SK-MEL-5 (cell line): ENCODE measurements around the gene THAP5. TPM values are rescaled to one million over a fixed set of nuclear protein-coding genes. Genes with fewer than 3 reads are reported as not detected.

Experiments
- DNase-seq: peaks from one replicate; pipeline ENCODE4 v3.0.0-alpha.2; 2016; ENCODE audit warnings: low read depth, low spot score
- in situ Hi-C: cut with HindIII; loops from 2 replicates; pipeline ENCODE4 v1.10.0; 2016; ENCODE audit warnings: low sequenced_read_pairs, high pct_unique_total_duplicates, low pct_unique_long_range_greater_than_20kb
- total RNA-seq: library from RNA; depleted of rRNA; stranded (reverse); fragments of >200 nt; shearing (Covaris generic); gene quantifications from 2 replicates; pipeline ENCODE4 v1.2.3, GENCODE V29; 2014

Gene THAP5
- total RNA-seq, 1 experiment from 2014 or later, result 52.7 TPM

DNA sequence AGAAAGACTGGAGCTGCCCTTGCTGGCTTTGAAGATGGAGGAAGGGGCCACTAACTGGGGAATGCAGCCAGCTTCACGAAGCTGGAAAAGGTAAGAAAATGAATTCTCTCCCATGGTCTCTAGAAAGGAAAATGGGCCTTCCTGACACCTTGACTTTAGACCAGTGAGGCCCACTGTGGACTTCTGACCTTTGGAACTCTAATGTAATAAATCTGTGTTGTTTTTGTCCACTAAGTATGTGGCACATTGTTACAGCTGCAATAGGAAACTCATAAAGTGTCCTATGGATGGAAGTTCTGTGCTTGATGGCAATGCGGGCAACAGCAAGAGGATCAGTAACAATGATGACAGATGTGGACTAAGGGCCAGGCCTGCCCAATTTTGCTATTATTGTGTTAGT, 21.1 kb upstream of the THAP5 start:
- in situ Hi-C loops, result no loop called here
- DNase-seq, result no peak

DNA sequence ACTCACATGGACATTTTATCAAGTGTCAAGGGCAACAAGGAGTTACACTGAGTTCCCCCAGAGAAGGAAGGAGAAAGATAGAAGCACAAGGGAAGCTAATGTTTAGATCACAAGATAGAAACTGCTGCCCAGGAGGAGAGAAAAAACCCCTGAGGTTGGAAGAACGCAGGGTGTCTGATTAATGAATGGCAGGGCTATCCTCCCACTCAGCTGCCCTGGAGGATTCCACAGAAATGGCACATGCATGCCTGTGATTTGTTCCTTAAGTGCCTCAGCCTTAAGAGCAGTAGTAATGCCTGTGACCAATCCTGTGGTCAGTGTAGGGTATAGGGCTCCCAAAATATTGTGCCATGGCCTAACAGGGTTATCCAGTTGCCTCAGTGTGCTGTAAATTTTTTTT, 20.4 kb upstream of the THAP5 start:
- in situ Hi-C loops, result no loop called here
- peak; percentile 94 for DNase-seq

DNA sequence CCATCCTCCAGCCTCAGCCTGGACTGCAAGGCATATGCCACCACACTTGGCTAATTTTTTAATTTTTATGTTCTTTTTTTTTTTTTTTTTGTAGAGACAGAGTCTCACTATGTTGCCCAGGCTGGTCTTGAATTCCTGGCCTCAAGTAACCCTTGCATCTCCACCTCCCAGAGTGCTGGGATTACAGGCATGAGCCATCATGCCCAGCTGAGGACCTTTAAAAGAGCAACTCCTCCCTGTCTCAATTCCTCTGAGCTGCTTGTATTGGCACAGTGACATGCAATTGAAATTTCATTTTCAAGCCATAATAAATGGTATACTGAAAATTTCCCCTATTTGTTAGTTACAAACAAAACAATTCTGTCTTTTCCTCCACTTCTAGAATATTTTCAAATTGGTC, 19.7 kb upstream of the THAP5 start:
- DNase-seq, result peak; percentile 24
- in situ Hi-C loops, result no loop called here

DNA sequence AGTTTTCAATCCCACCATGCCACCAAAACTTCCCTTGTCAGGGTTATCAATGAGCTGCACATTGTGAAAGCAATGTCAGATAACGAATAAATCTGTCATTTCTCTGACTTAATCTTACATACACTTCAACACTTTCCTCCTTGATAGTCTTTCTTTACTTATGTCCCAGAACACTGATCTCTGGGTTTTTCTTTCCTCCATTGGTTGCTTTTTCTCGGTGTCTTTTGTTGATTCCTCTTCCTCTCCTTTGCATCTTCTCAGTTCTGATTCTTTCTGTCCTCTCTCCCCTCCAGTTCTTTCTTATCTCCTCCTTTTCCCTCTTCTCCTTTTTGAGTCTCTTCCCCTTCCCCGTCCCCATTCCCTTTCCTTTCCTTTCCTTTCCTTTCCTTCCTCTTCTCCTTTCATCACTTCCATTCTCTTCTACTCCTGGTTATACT, 16.8 kb upstream of the THAP5 start:
- no peak for DNase-seq
- in situ Hi-C loops, result no loop called here

DNA sequence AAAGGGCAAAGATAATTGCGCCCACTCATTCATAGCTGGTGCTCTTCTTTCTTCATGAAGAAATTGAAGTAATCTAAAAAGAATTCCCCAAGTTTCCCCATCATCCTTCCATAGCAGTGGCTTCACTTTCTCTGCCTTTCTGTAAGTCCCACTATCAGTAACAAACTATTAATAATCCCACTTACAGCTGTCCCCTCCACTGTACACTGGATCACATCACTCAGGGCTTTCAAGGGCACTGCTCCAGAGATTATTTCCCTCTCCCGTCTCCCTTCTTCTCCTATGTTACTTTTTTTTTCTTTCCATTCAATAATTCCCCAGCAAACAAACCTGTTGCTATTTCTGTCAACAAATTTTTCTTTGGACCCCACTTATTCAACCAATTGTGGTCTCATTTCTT, 16.3 kb upstream of the THAP5 start:
- no peak for DNase-seq
- in situ Hi-C loops, result no loop called here

DNA sequence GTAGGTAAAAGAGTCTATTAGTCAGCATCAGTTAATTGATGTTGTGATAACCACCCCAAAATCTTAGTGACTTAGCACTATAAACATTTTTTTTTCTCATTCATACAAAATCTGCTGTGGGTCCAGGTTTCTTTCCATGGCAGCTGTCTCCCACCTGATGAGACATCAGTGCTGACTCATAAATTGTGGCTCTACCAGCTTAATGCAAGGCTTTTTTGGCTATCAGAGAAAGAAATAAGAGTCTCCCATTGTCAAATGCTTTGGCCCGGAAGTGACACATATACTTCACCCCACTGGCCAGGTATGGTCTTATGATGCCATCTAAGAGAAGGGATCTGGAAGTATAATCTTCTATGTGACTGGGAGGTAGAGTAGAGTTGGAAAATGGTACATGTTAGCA, 14.7 kb upstream of the THAP5 start:
- in situ Hi-C loops, result no loop called here
- DNase-seq, result no peak

DNA sequence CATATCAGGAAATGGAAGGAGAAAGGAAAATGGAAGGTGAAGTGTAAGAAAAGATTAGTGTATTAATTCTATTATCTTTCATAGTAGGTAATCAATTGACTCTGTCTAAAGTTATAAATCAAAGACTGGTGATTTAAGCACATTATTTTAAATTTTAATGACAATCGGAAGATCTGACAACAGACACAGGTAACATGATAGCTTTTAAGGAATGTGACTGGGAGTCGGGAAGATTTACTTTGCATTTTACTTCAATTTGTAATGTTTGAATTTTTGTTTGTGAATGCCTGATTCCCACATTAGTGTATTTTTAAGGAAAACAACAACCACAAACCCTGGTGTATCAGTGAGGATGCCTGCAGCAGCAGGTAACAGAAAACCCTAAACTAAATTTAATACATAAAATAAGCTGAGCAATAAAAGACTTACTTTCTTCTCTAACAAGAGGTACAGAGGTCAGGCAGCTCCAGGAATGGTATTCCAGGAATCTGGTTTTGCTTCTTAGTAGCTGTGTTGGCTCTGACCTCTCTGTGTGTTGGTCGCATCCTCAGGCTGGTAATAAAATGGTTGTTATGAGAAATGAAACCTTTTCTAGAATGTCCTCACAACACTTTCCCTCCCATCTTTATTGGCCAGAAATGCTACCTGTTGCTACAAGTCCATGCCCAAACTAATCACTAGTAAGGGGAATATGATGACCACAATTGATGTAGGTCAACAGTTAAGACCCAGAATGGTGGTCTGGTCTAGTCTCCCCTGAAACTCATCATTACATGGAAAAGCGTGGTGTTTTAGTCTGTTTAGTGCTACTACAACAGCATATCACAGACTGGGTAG, 12.4 kb upstream of the THAP5 start:
- in situ Hi-C loops, result no loop called here
- DNase-seq, result no peak

DNA sequence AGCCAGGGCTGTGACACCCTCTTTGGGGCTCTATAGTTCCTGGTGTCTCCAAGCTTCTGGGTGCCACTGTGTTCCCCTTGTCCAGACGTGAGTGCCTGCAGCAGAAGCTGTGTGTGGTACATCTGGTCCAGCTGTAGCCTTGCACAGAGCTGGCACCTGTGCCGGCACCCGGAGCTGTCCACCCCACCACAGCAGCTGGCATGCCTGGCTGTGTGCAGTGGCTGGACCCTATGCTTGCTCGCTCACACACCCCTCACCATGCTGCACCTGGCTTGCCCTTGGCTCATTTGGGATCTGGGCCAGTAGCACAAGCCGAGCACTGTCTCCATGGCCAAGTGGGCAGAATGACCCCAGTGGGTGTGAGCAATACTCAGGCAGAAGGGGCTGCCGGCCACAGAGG, 10.8 kb upstream of the THAP5 start:
- in situ Hi-C loops, result no loop called here
- no peak for DNase-seq

DNA sequence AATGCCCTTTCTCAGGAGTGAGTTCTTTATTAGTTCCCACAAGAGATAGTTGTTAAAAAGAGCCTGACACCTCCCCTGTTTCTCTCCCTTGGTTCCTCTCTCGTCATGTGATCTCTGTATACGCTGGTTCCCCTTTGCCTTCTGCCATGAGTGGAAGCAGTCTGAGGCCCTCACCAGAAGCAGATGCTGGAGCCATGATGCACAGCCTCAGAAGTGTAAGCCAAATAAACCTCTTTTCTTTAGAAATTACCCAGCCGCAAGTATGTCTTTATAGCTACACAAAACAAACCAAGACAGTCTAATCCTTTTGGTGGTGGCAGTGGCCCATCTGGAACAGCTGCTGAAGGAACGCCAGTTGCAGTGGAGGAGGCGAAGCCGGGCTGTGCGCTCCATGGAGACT, 9.4 kb upstream of the THAP5 start:
- DNase-seq, result no peak
- in situ Hi-C loops, result no loop called here

DNA sequence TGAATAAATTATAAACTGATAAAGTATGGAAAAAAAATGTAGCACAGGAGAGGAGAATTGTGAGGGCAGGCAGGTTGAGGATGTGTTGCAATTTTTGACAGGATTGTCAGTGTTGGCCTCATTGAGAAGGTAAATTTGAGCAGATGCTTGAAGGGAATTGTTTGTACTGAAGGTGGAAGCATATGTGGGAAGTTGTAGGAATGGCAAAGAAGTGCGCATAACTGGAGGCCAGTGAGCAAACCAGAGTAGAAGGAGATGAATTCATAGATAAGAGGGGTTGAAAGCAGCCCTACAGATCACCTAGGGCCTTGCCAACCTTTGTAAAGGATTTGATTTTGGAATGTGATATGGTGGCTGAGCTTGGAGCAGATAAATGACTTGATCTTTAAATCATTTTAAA, 6.6 kb upstream of the THAP5 start:
- in situ Hi-C loops, result no loop called here
- DNase-seq, result no peak

DNA sequence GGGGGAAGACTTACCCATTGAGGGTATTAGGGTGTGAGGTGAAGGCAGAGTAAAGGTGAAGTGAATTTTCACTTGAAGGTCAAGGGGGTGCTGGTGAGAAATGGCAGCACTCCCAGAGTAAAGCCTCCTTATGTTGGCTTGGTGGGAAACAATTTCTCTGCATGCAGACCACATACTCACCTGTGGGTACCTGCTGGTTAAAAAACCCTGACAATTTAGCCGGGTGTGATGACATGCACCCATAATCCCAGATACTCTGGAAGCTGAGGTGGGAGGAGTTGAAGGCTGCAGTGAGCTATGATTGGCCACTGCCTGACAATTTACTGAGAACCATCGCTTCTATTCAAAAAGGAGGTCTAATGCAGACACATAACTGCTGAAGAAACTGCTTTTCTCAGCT, 5.7 kb upstream of the THAP5 start:
- no peak for DNase-seq
- in situ Hi-C loops, result no loop called here

DNA sequence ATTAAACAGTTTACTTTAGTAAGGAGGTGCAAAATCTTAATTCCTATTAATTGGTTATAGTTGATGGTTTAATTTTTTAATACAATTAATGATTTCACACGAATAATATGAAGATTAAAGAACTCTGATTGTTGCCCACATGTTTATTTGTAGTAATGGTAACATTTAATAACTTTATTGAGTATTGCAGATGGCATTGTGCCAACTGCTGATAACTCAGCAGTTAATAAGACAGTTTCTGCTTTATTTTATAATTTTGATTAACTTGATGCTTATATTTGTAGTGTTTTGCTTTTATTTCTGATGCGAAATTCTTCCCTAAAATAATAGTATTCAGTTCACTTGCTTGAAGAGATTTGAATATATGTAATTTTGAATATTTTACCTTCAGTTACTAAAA, 3.0 kb upstream of the THAP5 start:
- in situ Hi-C loops, result no loop called here
- DNase-seq, result no peak

DNA sequence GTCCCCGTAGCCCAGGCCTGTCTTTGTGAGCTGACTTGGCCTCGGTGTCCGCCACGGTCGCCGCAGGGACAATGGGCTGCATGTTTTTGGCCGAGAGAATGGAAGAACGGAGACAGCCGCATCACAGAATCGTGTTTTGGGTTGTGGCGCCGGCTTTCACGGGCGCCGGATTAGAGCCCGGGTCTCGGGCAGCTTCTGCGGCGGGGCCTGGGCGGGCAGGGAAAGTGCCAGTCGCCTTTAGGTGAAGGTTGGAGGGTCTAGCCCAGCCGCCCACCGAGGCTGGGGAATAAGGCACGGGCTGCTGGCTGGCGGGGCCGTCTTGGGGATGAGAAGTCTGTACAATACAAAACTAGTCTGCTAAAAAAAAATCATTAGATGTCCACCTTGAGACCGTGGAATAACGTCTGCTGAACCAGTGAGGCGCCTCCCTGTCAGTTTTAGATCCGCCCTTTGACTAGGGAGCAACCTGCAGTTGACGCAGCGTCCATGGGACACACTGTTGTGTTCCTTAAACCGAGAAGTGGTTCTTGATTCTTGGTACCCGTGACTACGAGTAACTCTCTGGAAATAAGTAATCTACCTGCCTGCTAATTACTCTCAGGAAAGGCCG, 745 bp upstream of the THAP5 start:
- in situ Hi-C loops, result no loop called here
- peak; percentile 66 for DNase-seq

DNA sequence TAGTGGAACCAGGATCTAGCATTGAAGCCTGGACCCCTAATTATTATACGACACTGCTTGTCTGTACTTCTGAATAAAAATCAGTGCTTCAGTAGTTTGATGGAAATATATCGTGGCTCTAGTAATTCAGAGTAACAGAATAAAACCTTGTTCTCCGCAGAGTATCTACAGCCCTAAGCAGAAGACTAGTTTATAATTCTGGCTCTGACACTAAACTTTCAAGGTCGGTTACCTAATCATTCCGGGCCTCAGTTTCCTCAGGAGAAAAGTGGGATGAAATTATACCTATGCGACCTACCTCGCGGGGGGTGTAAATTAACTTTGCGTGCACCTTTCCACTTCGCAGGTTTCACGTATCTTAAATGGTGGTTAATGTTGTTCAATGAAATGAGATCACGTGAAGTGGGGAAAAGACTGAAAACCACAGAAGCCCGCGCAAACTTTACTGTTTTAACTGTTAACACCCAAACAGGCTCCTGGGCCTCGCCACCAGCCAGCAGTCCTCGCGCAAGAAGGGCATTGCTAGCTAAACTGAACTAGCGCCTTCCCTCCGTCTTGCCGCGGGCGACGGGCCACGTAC, 615 bp downstream of the THAP5 start:
- DNase-seq, result no peak
- in situ Hi-C loops, result no loop called here

DNA sequence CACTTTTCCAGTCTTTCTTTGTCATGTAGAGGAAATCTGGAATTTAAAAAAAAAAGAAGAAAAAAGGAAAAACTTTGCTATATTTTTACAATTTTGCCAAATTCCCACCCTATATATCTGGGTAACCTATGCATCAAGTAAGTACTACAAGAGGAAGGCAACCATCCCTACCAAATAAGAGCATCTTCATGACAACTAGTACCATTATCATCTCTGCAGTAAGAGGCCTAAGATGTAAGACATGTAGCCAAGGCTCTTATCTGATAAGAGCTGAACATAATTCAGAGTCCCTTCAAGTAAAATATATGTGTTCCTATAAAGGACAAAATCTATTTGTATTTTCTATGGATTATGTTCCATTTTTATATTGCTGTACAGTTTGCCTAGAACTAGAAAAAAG, 3.5 kb downstream of the THAP5 start:
- DNase-seq, result no peak
- in situ Hi-C loops, result no loop called here

DNA sequence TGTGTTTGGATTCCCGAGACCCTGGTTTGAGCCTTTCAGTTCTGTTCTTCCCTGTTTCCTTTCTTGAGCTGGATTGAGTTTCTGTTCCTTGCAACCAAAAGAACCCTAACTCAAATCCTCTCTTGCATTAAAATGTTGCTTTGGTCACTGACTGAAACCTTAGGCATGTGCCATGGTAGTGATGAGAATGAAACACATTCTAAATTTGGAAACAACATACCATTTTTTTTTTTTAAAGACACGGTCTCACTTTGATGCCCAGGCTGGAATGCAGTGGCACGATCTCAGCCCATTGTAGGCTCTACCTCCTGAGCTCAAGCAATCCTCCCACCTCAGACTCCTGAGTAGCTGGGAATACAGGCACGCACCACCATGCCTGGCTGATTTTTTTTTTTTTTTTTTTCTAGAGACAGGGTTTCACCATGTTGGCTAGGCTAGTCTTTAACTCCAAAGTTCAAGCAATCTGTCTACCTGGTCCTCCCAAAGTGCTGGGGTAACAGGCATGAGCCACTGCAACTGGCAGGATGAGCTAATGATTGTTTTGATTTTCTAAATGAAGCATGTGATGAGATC, 8.4 kb downstream of the THAP5 start:
- no peak for DNase-seq
- in situ Hi-C loops, result no loop called here

DNA sequence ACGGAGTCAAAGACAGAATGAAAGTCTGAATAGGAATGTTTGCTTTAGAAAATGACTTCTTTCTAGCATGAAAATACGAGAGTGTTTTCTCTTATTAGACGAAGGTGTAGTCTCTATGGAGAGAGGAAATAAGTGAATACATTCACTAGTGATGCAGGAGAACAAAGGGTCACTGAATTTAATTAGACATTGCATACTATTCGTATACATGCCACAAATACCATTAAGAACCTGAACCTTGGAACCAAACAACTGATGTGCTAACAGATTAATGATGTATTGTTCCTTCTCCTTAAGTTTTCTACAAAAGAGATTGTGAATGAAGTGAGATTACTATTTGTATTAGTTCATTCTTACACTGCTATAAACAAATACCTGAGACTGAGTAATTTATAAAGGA, 10.3 kb downstream of the THAP5 start:
- in situ Hi-C loops, result no loop called here
- no peak for DNase-seq

DNA sequence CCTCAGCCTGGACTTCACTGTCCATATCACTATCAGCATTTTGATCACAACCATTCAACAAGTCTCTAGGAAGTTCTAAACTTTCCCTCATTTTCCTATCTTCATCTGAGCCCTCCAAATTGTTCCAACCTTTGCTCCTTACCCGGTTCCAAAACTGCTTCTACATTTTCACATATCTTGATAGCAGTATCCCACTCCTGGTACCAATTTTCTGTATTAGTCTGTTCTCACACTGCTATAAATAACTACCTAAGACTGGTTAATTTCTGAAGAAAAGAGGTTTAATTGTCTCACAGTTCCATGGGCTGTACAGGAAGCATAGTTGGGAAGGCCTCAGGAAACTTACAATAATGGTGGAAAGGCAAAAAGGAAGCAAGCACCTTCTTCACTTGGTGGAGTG, 11.9 kb downstream of the THAP5 start:
- in situ Hi-C loops, result no loop called here

DNA sequence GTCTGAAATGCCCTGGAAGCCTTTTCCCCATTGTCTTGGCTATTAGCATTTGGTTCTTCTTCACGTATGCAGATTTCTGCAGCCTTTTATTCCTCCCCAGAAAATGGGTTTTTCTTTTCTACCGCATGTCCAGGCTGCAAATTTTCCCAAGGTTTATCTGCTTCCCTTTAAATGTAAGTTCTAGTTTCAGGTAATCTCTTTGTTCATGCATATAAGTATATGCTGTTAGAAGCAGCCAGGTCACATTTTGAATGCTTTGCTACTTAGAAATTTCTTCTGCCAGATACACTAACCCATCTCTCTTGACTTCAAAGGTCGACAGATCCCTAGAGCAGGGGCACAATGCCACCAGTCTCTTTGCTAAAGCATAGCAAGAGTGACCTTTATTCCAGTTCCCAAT, 12.3 kb downstream of the THAP5 start:
- in situ Hi-C loops, result no loop called here
- DNase-seq, result no peak

More for the DNA sequence above, 11.9 kb downstream of the THAP5 start:
- no peak for DNase-seq
